ENCODE measurements around the gene PCDHB8.
A peak's percentile ranks its signal among the peaks of the same experiment; 100 is the strongest.
"Not testable (repeated sequence)": the region's sequence is repeated elsewhere in the genome, so short reads cannot be mapped to it uniquely, and the experiment has no call there.

Gene PCDHB8

DNA sequence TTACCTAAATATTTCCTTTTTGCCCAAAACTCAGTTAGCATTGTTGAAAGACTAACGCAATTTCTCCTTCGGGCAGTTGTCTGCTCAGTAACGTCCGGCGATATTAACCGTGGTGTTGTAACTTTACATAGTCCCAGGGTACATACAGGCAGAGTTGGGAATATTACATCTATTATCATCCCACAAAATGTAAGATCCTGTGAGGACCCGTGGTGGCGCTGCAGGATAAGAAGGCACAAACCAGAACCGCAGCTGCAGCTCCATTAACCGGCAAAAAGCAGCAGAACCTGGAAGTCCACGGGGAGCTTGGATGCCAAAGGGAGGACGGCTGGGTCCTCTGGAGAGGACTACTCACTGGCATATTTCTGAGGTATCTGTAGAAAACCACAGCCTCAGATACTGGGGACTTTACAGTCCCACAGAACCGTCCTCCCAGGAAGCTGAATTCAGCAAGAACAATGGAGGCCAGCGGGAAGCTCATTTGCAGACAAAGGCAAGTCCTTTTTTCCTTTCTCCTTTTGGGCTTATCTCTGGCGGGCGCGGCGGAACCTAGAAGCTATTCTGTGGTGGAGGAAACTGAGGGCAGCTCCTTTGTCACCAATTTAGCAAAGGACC lies at the start of gene PCDHB8:
PCDHB8 (plus strand) TSS at position 214 of the 615 bp plus-strand sequence; CDS start at position 459, 245 bp downstream.
- not testable (repeated sequence) for FAIRE-seq
- DNase-seq (ENCODE audit: low spot score), result peak; percentile 44

DNA sequence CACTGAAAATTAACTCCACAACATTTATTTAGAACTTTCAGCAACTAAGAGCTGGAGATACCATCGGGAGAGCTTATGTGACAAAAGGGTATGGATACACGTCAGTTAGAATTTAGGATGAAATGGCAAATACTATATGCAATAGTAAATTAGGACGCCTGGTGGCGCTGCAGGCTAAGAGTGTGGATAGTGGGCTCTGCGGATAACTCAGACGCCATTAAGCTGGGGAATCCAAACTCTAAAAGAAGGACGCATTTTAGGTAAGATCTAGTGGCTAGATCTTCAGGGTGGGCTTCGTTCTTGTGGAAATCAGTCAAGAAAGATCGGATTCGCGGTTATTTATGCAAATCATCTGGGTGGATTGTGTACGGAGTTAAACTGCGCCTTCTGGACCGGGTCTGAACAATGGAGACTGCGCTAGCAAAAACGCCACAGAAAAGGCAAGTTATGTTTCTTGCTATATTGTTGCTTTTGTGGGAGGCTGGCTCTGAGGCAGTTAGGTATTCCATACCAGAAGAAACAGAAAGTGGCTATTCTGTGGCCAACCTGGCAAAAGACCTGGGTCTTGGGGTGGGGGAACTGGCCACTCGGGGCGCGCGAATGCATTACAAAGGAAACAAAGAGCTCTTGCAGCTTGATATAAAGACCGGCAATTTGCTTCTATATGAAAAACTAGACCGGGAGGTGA lies 42.4 kb upstream of the PCDHB8 start, which contains the start of gene PCDHB5:
PCDHB5 (plus strand) TSS at position 177 of the 688 bp plus-strand sequence; CDS start at position 406, 229 bp downstream.
- no peak for FAIRE-seq
- peak; percentile 65 for DNase-seq (ENCODE audit: low spot score)

DNA sequence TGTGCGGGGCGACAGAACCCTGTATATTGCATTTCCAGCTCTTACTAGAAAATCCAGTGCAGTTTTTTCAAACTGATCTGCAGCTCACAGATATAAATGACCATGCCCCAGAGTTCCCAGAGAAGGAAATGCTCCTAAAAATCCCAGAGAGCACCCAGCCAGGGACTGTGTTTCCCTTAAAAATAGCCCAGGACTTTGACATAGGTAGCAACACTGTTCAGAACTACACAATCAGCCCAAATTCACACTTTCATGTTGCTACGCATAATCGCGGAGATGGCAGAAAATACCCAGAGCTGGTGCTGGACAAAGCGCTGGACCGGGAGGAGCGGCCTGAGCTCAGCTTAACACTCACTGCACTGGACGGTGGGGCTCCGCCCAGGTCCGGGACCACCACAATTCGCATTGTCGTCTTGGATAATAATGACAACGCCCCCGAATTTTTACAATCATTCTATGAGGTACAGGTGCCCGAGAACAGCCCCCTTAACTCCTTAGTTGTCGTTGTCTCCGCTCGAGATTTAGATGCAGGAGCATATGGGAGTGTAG lies 41.8 kb upstream of the PCDHB8 start:
- FAIRE-seq (no peak), DNase-seq (ENCODE audit: low spot score) (no peak)

DNA sequence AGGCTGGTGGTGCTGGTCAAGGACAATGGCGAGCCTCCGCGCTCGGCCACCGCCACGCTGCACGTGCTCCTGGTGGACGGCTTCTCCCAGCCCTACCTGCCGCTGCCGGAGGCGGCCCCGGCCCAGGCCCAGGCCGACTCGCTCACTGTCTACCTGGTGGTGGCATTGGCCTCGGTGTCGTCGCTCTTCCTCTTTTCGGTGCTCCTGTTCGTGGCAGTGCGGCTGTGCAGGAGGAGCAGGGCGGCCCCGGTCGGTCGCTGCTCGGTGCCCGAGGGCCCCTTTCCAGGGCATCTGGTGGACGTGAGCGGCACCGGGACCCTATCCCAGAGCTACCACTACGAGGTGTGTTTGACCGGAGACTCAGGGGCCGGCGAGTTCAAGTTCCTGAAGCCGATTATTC lies 40.2 kb upstream of the PCDHB8 start:
- DNase-seq (ENCODE audit: low spot score), result not testable (repeated sequence)

DNA sequence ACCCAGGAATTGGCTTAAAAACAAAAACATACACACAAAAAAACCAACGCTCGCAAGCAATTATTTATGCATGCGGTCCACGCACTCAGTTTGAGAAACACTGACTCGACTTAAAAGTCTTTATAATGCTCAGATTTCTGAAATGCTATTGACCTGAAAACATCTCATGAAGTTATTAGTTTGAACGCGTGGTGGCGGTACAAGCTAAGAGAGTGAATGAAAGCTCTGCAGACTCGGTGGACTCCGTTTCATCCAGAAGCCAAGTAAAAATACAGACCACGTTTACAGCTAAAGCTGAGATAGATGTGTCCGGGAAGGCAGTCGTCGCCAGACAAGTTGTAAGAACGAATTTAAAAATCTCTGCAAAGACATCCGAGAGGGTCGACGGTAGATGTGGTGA lies 27.8 kb upstream of the PCDHB8 start, which contains the start of gene PCDHB6:
PCDHB6 (plus strand) TSS at position 246 of the 400 bp plus-strand sequence. CDS start 201 bp downstream, outside the sequence.
- DNase-seq (ENCODE audit: low spot score), result peak; percentile 20
- no peak for FAIRE-seq

More for the DNA sequence above, 40.2 kb upstream of the PCDHB8 start:
- FAIRE-seq, result not testable (repeated sequence)

DNA sequence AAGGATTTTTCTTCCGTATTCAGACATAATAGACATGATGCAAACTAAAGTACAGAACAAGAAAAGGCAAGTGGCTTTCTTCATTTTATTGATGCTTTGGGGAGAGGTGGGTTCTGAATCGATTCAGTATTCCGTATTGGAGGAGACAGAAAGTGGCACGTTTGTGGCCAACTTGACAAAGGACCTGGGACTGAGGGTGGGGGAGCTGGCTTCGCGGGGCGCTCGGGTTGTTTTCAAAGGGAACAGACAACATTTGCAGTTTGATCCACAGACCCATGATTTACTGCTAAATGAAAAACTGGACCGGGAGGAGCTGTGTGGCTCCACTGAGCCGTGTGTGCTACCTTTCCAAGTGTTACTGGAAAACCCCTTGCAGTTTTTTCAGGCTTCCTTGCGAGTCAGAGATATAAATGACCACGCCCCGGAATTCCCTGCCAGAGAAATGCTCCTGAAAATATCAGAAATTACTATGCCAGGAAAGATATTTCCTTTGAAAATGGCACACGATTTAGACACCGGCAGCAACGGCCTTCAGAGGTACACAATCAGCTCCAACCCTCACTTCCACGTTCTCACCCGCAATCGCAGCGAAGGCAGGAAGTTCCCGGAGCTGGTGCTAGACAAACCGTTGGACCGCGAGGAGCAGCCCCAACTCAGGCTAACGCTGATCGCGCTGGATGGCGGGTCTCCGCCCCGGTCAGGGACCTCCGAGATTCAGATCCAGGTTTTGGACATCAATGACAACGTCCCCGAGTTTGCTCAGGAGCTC lies 27.2 kb upstream of the PCDHB8 start:
- DNase-seq (ENCODE audit: low spot score), result no peak
- FAIRE-seq, result no peak

DNA sequence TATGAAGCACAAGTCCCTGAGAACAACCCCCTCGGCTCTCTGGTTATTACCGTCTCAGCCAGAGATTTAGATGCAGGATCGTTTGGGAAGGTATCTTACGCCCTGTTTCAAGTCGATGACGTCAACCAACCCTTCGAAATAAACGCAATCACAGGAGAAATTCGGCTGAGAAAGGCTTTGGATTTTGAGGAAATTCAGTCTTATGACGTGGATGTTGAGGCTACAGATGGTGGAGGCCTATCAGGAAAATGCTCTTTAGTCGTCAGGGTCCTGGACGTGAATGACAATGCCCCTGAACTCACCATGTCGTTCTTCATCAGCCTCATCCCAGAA lies 26.6 kb upstream of the PCDHB8 start:
- no peak for FAIRE-seq
- DNase-seq (ENCODE audit: low spot score), result no peak

DNA sequence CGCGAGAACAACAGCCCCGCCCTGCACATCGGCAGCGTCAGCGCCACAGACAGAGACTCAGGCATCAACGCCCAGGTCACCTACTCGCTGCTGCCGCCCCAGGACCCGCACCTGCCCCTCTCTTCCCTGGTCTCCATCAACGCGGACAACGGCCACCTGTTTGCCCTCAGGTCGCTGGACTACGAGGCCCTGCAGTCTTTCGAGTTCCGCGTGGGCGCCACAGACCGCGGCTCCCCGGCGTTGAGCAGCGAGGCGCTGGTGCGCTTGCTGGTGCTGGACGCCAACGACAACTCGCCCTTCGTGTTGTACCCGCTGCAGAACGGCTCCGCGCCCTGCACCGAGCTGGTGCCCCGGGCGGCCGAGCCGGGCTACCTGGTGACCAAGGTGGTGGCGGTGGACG lies 26.0 kb upstream of the PCDHB8 start:
- not testable (repeated sequence) for FAIRE-seq; DNase-seq (ENCODE audit: low spot score)

DNA sequence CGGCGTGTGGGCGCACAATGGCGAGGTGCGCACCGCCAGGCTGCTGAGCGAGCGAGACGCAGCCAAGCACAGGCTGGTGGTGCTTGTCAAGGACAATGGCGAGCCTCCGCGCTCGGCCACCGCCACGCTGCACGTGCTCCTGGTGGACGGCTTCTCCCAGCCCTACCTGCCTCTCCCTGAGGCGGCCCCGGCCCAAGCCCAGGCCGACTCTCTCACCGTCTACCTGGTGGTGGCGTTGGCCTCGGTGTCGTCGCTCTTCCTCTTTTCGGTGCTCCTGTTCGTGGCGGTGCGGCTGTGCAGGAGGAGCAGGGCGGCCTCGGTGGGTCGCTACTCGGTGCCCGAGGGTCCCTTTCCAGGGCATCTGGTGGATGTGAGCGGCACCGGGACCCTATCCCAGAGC lies 25.5 kb upstream of the PCDHB8 start:
- not testable (repeated sequence) for FAIRE-seq; DNase-seq (ENCODE audit: low spot score)

DNA sequence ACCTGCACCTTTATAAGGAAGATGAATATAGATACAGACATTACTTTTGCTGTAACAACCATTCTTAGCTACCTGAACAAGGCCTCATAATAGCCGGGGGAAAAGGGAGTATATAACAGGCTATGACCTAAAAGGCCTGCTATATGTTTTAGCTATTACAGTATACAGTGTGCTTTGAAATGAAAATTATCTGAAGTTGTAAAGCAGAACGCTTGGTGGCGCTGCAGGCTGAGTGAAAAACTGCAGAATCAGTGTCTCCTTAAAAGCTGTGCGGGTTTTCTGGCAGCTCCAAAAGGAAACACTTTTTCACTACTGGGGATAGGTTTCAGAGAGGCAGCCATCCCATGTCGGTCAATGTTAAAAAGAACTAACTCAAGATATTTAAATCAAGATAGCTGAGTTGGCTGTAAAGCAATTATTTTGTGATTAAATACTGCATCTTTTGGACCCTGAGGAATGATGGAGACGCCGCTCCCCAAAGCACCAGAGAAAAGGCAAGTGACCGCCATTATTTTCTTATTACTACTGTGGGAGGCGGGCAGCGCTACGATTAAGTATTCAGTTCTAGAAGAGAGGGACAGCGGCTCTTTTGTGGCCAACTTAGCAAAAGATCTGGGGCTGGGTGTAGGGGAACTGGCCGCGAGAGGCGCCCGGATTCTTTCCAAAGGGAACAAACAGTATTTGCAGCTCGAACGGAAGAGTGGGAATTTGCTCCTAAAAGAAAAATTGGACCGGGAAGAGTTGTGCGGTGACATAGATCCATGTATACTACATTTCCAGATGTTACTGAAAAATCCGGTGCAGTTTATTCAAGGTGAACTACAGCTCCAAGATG lies 21.8 kb upstream of the PCDHB8 start:
- no peak for FAIRE-seq
- DNase-seq (ENCODE audit: low spot score), result peak; percentile 31

DNA sequence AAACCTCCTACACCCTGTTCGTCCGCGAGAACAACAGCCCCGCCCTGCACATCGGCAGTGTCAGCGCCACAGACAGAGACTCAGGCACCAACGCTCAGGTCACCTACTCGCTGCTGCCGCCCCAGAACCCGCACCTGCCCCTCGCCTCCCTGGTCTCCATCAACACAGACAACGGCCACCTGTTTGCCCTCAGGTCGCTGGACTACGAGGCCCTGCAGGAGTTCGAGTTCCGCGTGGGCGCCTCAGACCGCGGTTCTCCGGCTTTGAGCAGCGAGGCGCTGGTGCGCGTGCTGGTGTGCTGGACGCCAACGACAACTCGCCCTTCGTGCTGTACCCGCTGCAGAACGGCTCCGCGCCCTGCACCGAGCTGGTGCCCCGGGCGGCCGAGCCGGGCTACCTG lies 20.2 kb upstream of the PCDHB8 start:
- not testable (repeated sequence) for FAIRE-seq; DNase-seq (ENCODE audit: low spot score)

DNA sequence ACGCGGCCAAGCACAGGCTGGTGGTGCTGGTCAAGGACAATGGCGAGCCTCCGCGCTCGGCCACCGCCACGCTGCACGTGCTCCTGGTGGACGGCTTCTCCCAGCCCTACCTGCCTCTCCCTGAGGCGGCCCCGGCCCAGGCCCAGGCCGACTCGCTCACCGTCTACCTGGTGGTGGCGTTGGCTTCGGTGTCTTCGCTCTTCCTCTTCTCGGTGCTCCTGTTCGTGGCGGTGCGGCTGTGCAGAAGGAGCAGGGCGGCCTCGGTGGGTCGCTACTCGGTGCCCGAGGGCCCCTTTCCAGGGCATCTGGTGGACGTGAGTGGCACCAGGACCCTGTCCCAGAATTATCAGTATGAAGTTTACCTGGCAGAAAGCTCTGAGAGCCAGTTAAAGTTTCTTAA lies 19.7 kb upstream of the PCDHB8 start:
- not testable (repeated sequence) for DNase-seq (ENCODE audit: low spot score); FAIRE-seq

DNA sequence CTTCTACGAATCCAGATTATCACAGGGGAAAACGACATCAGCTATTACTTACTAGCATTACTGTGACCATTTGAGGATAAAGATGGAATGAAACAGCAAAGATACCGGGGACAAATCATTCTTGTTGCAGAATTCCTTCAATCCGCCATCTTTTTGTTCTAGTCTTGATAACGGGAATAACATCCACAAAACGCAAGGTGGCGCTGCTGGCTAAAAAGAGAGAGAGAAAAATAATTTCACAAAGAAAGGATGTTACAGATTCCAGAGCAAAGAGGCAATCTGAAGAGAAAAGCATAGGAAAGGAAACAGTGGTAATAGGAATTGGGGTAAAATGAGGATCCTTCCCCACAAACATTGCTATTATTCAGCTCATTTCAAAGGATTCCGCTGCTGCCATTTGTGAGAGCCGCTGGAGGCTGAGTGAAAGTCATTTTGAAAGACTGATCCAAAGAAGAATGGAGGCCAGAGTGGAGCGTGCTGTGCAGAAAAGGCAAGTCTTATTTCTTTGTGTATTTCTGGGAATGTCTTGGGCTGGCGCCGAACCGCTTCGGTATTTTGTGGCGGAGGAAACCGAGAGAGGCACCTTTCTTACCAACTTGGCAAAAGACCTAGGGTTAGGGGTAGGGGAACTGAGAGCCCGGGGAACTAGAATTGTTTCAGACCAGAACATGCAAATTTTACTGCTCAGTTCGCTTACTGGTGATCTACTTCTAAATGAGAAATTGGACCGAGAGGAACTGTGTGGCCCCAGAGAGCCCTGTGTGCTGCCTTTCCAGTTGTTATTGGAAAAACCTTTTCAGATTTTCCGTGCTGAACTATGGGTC lies 5.0 kb upstream of the PCDHB8 start, which contains the start of gene PCDHB7:
PCDHB7 (plus strand) TSS at position 264 of the 824 bp plus-strand sequence; CDS start at position 456, 192 bp downstream.
- no peak for FAIRE-seq
- peak; percentile 10 for DNase-seq (ENCODE audit: low spot score)

DNA sequence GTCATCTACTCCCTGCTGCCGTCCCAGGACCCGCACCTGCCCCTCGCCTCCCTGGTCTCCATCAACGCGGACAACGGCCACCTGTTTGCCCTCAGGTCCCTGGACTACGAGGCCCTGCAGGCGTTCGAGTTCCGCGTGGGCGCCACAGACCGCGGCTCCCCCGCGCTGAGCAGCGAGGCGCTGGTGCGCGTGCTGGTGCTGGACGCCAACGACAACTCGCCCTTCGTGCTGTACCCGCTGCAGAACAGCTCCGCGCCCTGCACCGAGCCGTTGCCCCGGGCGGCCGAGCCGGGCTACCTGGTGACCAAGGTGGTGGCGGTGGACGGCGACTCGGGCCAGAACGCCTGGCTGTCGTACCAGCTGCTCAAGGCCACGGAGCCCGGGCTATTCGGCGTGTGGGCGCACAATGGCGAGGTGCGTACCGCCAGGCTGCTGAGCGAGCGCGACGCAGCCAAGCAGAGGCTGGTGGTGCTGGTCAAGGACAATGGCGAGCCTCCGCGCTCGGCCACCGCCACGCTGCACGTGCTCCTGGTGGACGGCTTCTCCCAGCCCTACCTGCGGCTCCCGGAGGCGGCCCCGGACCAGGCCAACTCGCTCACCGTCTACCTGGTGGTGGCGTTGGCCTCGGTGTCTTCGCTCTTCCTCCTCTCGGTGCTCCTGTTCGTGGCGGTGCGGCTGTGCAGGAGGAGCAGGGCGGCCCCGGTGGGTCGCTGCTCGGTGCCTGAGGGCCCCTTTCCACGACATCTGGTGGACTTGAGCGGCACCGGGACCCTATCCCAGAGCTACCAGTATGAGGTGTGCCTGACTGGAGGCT lies 3.1 kb upstream of the PCDHB8 start:
- not testable (repeated sequence) for FAIRE-seq

DNA sequence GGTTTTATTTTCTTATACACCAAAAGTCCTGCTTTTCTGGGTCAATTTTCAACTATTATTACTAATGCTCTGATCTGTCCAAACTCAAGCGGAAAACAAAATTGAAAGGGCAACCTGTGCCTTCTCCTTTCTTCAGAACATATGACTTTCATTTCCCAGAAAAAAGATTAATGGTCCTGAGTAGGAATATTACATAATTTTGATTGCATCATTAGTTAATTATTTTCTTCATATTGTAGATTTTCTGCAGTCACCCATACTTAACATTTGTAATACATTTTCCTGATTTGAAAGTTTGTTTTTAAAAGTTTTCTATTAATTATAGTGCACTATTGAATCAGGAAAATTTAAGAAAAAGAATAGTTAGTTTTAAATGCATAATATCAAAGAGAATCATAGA lies 1.7 kb upstream of the PCDHB8 start:
- DNase-seq (ENCODE audit: low spot score), result no peak
- no peak for FAIRE-seq

More for the DNA sequence above, 3.1 kb upstream of the PCDHB8 start:
- DNase-seq (ENCODE audit: low spot score), result not testable (repeated sequence)

DNA sequence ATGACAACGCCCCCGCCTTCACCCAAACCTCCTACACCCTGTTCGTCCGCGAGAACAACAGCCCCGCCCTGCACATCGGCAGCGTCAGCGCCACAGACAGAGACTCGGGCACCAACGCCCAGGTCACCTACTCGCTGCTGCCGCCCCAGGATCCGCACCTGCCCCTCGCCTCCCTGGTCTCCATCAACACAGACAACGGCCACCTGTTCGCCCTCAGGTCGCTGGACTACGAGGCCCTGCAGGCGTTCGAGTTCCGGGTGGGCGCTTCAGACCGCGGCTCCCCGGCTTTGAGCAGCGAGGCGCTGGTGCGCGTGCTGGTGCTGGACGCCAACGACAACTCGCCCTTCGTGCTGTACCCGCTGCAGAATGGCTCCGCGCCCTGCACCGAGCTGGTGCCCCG lies 1.8 kb downstream of the PCDHB8 start:
- DNase-seq (ENCODE audit: low spot score); FAIRE-seq: not testable (repeated sequence)

DNA sequence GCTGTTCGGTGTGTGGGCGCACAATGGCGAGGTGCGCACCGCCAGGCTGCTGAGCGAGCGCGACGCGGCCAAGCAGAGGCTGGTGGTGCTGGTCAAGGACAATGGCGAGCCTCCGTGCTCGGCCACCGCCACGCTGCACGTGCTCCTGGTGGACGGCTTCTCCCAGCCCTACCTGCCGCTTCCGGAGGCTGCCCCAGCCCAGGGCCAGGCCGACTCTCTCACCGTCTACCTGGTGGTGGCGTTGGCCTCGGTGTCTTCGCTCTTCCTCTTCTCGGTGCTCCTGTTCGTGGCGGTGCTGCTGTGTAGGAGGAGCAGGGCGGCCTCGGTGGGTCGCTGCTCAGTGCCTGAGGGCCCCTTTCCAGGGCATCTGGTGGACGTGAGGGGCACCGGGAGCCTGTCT lies 2.3 kb downstream of the PCDHB8 start:
- FAIRE-seq; DNase-seq (ENCODE audit: low spot score): not testable (repeated sequence)

DNA sequence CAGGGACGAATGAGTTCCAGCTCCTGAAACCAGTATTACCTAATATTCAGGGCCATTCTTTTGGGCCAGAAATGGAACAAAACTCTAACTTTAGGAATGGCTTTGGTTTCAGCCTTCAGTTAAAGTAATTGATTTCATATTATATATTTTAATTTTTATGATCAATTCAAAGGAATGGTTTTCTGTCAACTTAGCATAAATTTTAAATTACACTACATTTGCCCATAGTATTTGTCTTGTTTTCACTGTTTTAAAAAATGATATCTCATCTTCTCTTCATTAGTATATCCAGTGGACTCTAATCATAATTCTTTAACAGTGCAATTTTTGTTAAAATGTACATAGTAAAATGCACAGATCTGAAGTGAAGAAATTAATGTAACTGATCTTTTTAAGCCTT lies 2.7 kb downstream of the PCDHB8 start:
- no peak for DNase-seq (ENCODE audit: low spot score)
- FAIRE-seq, result no peak

DNA sequence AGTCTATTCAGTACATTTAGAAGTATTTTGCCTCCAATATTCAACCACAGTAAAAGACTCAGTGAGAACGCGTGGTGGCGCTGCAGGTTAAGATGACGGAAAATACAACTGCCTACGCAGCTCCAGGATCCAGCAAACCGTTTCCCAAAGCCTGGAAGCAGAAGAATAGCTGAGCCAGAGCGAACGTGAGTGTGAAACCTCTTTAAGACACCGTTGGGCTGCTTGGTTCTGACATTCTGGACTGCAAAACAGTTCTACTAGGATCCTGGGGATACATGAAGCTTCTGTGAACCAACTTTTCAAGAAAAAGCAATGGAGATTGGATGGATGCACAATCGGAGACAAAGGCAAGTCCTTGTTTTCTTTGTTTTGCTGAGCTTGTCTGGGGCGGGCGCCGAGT lies 4.7 kb downstream of the PCDHB8 start, which contains the start of gene PCDHB16:
PCDHB16 (plus strand) TSS at position 140 of the 400 bp plus-strand sequence; CDS start at position 313, 173 bp downstream.
- FAIRE-seq, result no peak
- no peak for DNase-seq (ENCODE audit: low spot score)

All from urothelium cell line (cell line).